ENCODE measurements around the gene DGKQ.

- TF ChIP-seq, protein P1, sequence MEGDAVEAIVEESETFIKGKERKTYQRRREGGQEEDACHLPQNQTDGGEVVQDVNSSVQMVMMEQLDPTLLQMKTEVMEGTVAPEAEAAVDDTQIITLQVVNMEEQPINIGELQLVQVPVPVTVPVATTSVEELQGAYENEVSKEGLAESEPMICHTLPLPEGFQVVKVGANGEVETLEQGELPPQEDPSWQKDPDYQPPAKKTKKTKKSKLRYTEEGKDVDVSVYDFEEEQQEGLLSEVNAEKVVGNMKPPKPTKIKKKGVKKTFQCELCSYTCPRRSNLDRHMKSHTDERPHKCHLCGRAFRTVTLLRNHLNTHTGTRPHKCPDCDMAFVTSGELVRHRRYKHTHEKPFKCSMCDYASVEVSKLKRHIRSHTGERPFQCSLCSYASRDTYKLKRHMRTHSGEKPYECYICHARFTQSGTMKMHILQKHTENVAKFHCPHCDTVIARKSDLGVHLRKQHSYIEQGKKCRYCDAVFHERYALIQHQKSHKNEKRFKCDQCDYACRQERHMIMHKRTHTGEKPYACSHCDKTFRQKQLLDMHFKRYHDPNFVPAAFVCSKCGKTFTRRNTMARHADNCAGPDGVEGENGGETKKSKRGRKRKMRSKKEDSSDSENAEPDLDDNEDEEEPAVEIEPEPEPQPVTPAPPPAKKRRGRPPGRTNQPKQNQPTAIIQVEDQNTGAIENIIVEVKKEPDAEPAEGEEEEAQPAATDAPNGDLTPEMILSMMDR (IDR thresholded peaks at IDR 0.05 in 4 of 5, conservative IDR thresholded peaks at IDR 0.05 in 1 of 5): no peak
- no peak for TF ChIP-seq POLR2A (IDR thresholded peaks at IDR 0.05)
Measured at GRCh38 chr4:991451-992296, 18.3 kb upstream of the DGKQ start.

Measured in gastrocnemius medialis (tissue), 4 donors.